Muscle layer of duodenum (tissue), 2 donors: ENCODE data around the gene MGAT4B.

Experiments used
- H3K27ac ChIP-seq: one replicate; pipeline ENCODE4 v1.7.0; 2013; ENCODE audit warnings: mild to moderate bottlenecking, low read length
- H3K27me3 ChIP-seq: one replicate; pipeline ENCODE4 v1.7.0; 2013; ENCODE audit warnings: low read depth, mild to moderate bottlenecking, control low read depth, low read length
- H3K36me3 ChIP-seq, 2 donors: one replicate each; pipeline ENCODE4 v1.7.0; 2013; ENCODE audit warnings: low read length in 2 of 2, control low read depth in 1 of 2, mild to moderate bottlenecking in 1 of 2; ENCODE audit not compliant: insufficient read depth in 2 of 2, control insufficient read depth in 1 of 2
- H3K4me1 ChIP-seq, 2 donors: one replicate each; pipeline ENCODE4 v1.7.0; 2013; ENCODE audit warnings: low read length in 2 of 2, mild to moderate bottlenecking in 2 of 2, control low read depth in 1 of 2, moderate library complexity in 1 of 2; ENCODE audit not compliant: insufficient read depth in 2 of 2, control insufficient read depth in 1 of 2
- H3K4me3 ChIP-seq, 2 donors: one replicate each; pipeline ENCODE4 v1.7.0; 2013; ENCODE audit warnings: low read length in 2 of 2, low read depth in 1 of 2, mild to moderate bottlenecking in 1 of 2
- H3K9me3 ChIP-seq, 2 donors: one replicate each; pipeline ENCODE4 v1.7.0; 2013; ENCODE audit warnings: low read length in 2 of 2, control low read depth in 1 of 2, mild to moderate bottlenecking in 1 of 2; ENCODE audit not compliant: control insufficient read depth in 1 of 2
- donor health status: healthy.

Gene MGAT4B

GRCh38 chr5:179764056-179764455, 42.6 kb downstream of the MGAT4B start:
- no peak overlapping the region for H3K4me3 ChIP-seq
- no peak overlapping the region for H3K27ac ChIP-seq
- H3K9me3 ChIP-seq, result no peaks in the 10 kb centered on the region
- no peaks in the 10 kb centered on the region for H3K27me3 ChIP-seq
- peaks cover 29 to 56% of the 10 kb centered on the region in 2 donors for H3K4me1 ChIP-seq
- H3K36me3 ChIP-seq, result peaks cover 18 to 21% of the 10 kb centered on the region in 2 donors

DNA sequence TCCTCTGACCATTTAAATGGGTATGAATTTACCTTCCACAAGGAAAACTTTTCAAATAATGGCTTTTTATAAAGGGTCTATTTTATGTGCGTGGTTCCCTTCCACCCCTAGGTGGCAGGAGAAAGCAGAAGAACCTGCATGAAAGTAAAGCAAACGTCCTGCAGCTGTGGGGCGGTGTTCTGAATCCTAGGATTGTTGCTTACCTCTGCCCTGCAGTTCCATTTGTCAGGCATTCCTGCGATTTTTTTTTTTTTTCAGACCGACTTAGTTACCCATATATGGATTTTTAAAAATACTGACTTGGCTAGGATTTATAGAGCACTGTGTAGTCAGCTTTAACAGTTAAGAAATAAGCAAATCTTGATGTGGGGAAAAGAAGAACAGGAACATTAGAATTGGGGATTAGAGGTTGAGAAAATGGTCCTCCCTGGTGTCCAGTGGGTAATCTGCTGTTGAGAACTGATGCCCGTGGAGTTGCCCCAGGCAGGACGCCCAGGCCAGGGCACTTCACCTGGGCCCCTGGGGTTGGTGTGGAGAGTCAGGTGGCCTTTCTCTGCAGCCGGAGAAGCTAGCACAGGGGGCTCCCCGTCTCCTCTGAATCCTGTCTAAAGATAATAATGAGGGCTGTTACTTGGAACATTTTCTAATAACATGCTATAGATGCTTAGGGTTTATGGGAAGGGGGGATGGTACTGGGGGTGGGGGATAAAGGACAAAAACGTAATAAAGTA, 43.3 kb downstream of the MGAT4B start:
- peak overlapping the region; percentile 32 for H3K27ac ChIP-seq
- peaks cover 11 to 15% of the 10 kb centered on the region in 2 donors for H3K36me3 ChIP-seq
- no peak overlapping the region for H3K4me3 ChIP-seq
- no peaks in the 10 kb centered on the region for H3K27me3 ChIP-seq
- H3K9me3 ChIP-seq, result no peaks in the 10 kb centered on the region
- peaks cover 29 to 56% of the 10 kb centered on the region in 2 donors for H3K4me1 ChIP-seq

DNA sequence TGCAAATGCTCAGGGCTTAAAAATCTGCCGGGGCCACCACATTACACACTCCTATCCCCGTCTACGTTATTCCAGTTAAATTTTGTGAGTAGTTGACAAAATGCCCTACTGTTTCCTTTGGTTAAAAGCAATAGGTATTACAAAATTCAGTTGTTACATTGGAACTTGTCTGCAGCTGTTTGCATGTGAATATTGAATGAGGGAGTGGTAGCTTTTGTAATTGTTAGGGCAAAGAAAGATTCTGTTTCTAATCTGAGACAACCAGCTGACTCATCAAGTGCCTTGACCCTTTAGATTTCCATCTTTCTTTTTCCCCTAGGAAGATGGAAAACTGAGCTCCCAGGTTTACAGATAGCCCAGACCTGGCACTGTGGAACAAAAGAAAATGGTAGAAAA, 43.9 kb downstream of the MGAT4B start:
- peak overlapping the region; percentile 32 for H3K27ac ChIP-seq
- peaks cover 29 to 56% of the 10 kb centered on the region in 2 donors for H3K4me1 ChIP-seq
- no peaks in the 10 kb centered on the region for H3K27me3 ChIP-seq
- peaks cover 11 to 15% of the 10 kb centered on the region in 2 donors for H3K36me3 ChIP-seq
- H3K9me3 ChIP-seq, result no peaks in the 10 kb centered on the region
- H3K4me3 ChIP-seq, result no peak overlapping the region

GRCh38 chr5:179762079-179762780, 44.4 kb downstream of the MGAT4B start:
- Histone ChIP-seq H3K27ac (peak overlapping the region; percentile 32), H3K9me3 (no peaks in the 10 kb centered on the region), H3K4me1 (peaks cover 29 to 61% of the 10 kb centered on the region in 2 donors), H3K36me3 (peaks cover 11 to 15% of the 10 kb centered on the region in 2 donors), H3K27me3 (no peaks in the 10 kb centered on the region), H3K4me3 (no peak overlapping the region)

GRCh38 chr5:179759581-179760551, 46.8 kb downstream of the MGAT4B start:
- Histone ChIP-seq H3K27ac (no peak overlapping the region), H3K27me3 (no peaks in the 10 kb centered on the region), H3K4me3 (no peak overlapping the region), H3K4me1 (peaks cover 18 to 42% of the 10 kb centered on the region in 2 donors), H3K36me3 (no peaks in the 10 kb centered on the region), H3K9me3 (no peaks in the 10 kb centered on the region)

GRCh38 chr5:179758955-179759354, 47.7 kb downstream of the MGAT4B start:
- H3K4me3 ChIP-seq, result no peak overlapping the region
- H3K36me3 ChIP-seq, result no peaks in the 10 kb centered on the region
- H3K27ac ChIP-seq, result no peak overlapping the region
- H3K4me1 ChIP-seq, result peaks cover 18 to 44% of the 10 kb centered on the region in 2 donors
- no peaks in the 10 kb centered on the region for H3K9me3 ChIP-seq
- no peaks in the 10 kb centered on the region for H3K27me3 ChIP-seq

DNA sequence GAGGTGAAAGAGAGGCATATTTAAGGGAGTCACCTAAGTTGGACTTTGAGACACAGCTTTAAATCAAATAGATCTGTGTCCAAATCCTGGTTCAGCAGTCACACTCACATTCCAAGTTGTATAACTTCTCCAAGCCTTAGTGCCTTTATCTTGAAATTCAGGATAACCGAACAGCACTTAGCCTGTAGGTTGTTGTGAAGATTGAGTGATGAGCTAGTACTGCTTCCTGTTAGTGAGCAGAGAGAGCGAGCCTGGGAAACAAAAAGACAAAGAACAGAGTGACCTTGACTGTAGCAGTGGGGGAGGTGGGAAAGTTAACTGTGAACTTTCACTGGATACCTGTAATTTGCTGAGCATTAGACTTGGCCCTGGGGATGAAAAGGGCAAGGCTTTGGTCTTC, 51.6 kb downstream of the MGAT4B start:
- no peaks in the 10 kb centered on the region for H3K36me3 ChIP-seq
- H3K4me3 ChIP-seq, result no peak overlapping the region
- no peak overlapping the region for H3K27ac ChIP-seq

GRCh38 chr5:179753971-179754370, 52.7 kb downstream of the MGAT4B start:
- no peak overlapping the region for H3K27ac ChIP-seq
- no peaks in the 10 kb centered on the region for H3K9me3 ChIP-seq
- peaks cover 0 to 30% of the 10 kb centered on the region in 2 donors for H3K4me1 ChIP-seq
- H3K4me3 ChIP-seq, result no peak overlapping the region
- H3K27me3 ChIP-seq, result no peaks in the 10 kb centered on the region
- H3K36me3 ChIP-seq, result no peaks in the 10 kb centered on the region

More for the DNA sequence above, 51.6 kb downstream of the MGAT4B start:
- Histone ChIP-seq H3K9me3 (no peaks in the 10 kb centered on the region), H3K27me3 (no peaks in the 10 kb centered on the region), H3K4me1 (peaks cover 0 to 28% of the 10 kb centered on the region in 2 donors)

DNA sequence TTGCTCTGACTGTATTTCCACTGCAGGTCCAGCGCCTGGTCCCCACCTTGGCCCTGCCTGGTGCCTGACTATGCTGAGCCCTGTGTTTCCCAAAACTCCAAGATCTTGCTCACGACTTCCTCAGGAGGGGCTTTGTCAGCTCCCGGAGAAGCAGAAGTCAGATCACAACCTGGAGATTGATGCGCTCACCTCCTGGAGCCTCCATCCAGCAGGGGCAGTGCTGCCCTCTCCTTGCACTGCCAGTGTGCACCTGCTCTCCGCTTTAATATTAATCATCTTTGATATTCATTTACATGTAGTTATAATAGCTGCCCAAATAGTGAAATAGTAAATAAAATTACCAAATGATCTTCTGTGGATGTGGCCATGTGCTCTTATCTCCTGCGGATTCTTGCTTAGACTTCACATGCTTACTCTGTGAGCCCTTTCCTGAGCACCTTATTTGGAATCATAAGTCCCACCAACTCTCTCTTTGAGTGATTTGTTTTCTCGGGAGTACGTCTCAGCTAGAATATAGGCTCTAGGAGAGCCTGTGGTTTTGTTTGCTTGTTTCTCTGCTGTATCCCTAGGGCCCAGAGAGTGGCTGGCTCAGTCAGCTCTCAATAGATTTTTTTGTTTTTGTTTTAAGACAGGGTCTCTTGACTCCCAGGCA, 56.7 kb downstream of the MGAT4B start:
- Histone ChIP-seq H3K27ac (no peak overlapping the region), H3K4me3 (no peak overlapping the region), H3K4me1 (peaks cover 0 to 29% of the 10 kb centered on the region in 2 donors), H3K36me3 (no peaks in the 10 kb centered on the region), H3K27me3 (no peaks in the 10 kb centered on the region), H3K9me3 (no peaks in the 10 kb centered on the region)

GRCh38 chr5:179747811-179748210, 58.9 kb downstream of the MGAT4B start:
- no peak overlapping the region for H3K27ac ChIP-seq
- no peaks in the 10 kb centered on the region for H3K36me3 ChIP-seq
- peaks cover 0 to 23% of the 10 kb centered on the region in 2 donors for H3K4me1 ChIP-seq

More at GRCh38 chr5:179747811-179748210, 58.9 kb downstream of the MGAT4B start:
- Histone ChIP-seq H3K4me3 (no peak overlapping the region), H3K9me3 (no peaks in the 10 kb centered on the region), H3K27me3 (no peaks in the 10 kb centered on the region)
